ENCODE measurements around the gene CD180.

The CD180 gene

DNA sequence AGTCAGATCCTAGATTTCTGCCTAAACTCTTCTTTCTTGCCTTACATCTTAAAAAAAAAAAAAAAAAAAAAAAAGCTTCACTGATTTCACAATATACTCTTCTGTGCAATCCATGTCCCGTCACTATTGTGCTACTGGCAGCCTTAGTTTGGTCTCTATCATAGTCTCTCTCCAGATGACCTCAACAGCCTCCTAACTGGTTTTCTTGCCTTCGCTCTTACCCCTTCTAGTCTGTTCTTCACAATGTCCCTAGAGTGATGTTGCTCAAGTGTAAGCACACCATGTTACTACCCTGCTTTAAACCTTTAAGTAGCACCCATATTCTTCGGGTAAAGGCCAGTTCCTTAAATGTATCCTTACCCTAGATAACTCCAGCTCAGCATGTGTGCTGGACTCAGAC lies 25.8 kb downstream of the CD180 start:
- no peak for DNase-seq (ENCODE audit: low read depth)
- no peak overlapping the region for H3K4me3 ChIP-seq (ENCODE audit: low read depth, low read length)
- TF ChIP-seq, protein P1, sequence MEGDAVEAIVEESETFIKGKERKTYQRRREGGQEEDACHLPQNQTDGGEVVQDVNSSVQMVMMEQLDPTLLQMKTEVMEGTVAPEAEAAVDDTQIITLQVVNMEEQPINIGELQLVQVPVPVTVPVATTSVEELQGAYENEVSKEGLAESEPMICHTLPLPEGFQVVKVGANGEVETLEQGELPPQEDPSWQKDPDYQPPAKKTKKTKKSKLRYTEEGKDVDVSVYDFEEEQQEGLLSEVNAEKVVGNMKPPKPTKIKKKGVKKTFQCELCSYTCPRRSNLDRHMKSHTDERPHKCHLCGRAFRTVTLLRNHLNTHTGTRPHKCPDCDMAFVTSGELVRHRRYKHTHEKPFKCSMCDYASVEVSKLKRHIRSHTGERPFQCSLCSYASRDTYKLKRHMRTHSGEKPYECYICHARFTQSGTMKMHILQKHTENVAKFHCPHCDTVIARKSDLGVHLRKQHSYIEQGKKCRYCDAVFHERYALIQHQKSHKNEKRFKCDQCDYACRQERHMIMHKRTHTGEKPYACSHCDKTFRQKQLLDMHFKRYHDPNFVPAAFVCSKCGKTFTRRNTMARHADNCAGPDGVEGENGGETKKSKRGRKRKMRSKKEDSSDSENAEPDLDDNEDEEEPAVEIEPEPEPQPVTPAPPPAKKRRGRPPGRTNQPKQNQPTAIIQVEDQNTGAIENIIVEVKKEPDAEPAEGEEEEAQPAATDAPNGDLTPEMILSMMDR (IDR thresholded peaks at IDR 0.05; ENCODE audit: control insufficient read depth, extremely low read depth, insufficient read depth) = no peak

DNA sequence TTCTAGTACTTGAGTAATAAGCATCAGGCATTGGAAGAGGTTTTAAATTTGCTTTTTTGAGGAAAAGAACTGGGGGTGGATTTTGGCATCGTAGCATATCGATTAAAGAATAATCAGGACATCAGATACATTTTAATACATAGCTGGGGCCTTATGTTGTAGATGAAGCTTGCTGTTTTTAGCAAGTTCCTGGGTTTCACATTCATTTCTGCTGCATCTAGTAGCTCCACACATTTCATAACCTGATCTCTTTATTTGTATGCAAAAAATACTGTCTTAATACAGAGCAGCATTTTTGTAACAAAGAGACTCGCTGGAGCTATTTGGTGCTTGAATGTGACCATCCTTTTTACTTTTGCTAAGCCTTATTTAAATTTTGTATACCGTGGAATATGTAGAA lies 28.5 kb downstream of the CD180 start:
- no peak for DNase-seq (ENCODE audit: low read depth)
- no peak overlapping the region for H3K4me3 ChIP-seq (ENCODE audit: low read depth, low read length)
- TF ChIP-seq, protein P1 (IDR thresholded peaks at IDR 0.05; ENCODE audit: control insufficient read depth, extremely low read depth, insufficient read depth) = no peak

DNA sequence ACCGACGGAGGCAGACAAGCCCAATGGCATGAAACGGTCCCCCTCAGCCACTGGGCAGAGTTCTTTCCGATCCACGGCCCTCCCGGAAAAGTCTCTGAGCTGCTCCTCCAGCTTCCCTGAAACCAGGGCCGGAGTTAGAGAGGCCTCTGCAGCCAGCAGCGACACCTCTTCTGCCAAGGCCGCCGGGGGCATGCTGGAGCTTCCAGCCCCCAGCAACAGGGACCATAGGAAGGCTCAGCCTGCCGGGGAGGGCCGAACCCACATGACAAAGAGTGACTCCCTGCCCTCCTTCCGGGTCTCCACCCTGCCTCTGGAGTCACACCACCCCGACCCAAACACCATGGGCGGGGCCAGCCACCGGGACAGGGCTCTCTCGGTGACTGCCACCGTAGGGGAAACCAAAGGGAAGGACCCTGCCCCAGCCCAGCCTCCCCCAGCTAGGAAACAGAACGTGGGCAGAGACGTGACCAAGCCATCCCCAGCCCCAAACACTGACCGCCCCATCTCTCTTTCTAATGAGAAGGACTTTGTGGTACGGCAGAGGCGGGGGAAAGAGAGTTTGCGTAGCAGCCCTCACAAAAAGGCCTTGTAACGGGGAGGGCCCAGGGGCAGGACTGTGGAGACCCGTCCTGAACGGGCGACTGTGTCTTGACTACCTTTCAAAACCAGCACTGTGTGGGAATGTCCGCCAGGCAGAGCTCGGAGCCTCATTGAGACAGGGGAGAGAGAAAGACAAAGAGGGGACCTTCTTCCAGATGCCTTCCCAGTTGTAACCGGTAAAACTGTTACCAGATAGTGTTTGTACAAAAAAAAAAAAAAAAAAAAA lies 29.9 kb downstream of the CD180 start:
- TF ChIP-seq, protein P1 (IDR thresholded peaks at IDR 0.05; ENCODE audit: control insufficient read depth, extremely low read depth, insufficient read depth) = no peak
- no peak overlapping the region for H3K4me3 ChIP-seq (ENCODE audit: low read depth, low read length)
- DNase-seq (ENCODE audit: low read depth) = no peak

DNA sequence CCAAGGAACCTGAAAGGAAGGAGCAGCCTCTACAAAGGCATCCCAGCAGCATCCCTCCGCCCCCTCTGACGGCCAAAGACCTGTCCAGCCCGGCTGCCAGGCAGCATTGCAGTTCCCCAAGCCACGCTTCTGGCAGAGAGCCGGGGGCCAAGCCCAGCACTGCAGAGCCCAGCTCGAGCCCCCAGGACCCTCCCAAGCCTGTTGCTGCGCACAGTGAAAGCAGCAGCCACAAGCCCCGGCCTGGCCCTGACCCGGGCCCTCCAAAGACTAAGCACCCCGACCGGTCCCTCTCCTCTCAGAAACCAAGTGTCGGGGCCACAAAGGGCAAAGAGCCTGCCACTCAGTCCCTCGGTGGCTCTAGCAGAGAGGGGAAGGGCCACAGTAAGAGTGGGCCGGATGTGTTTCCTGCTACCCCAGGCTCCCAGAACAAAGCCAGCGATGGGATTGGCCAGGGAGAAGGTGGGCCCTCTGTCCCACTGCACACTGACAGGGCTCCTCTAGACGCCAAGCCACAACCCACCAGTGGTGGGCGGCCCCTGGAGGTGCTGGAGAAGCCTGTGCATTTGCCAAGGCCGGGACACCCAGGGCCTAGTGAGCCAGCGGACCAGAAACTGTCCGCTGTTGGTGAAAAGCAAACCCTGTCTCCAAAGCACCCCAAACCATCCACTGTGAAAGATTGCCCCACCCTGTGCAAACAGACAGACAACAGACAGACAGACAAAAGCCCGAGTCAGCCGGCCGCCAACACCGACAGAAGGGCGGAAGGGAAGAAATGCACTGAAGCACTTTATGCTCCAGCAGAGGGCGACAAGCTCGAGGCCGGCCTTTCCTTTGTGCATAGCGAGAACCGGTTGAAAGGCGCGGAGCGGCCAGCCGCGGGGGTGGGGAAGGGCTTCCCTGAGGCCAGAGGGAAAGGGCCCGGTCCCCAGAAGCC lies 30.8 kb downstream of the CD180 start:
- TF ChIP-seq, protein P1 (IDR thresholded peaks at IDR 0.05; ENCODE audit: control insufficient read depth, extremely low read depth, insufficient read depth) = no peak
- H3K4me3 ChIP-seq (ENCODE audit: low read depth, low read length) = no peak overlapping the region
- DNase-seq (ENCODE audit: low read depth) = no peak

DNA sequence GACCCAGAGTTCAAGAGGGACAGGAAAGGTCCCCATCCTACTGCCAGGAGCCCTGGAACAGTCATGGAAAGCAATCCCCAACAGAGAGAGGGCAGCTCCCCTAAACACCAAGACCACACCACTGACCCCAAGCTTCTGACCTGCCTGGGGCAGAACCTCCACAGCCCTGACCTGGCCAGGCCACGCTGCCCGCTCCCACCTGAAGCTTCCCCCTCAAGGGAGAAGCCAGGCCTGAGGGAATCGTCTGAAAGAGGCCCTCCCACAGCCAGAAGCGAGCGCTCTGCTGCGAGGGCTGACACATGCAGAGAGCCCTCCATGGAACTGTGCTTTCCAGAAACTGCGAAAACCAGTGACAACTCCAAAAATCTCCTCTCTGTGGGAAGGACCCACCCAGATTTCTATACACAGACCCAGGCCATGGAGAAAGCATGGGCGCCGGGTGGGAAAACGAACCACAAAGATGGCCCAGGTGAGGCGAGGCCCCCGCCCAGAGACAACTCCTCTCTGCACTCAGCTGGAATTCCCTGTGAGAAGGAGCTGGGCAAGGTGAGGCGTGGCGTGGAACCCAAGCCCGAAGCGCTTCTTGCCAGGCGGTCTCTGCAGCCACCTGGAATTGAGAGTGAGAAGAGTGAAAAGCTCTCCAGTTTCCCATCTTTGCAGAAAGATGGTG lies 31.6 kb downstream of the CD180 start:
- TF ChIP-seq, protein P1 (IDR thresholded peaks at IDR 0.05; ENCODE audit: control insufficient read depth, extremely low read depth, insufficient read depth) = no peak
- no peak for DNase-seq (ENCODE audit: low read depth)
- H3K4me3 ChIP-seq (ENCODE audit: low read depth, low read length) = no peak overlapping the region

DNA sequence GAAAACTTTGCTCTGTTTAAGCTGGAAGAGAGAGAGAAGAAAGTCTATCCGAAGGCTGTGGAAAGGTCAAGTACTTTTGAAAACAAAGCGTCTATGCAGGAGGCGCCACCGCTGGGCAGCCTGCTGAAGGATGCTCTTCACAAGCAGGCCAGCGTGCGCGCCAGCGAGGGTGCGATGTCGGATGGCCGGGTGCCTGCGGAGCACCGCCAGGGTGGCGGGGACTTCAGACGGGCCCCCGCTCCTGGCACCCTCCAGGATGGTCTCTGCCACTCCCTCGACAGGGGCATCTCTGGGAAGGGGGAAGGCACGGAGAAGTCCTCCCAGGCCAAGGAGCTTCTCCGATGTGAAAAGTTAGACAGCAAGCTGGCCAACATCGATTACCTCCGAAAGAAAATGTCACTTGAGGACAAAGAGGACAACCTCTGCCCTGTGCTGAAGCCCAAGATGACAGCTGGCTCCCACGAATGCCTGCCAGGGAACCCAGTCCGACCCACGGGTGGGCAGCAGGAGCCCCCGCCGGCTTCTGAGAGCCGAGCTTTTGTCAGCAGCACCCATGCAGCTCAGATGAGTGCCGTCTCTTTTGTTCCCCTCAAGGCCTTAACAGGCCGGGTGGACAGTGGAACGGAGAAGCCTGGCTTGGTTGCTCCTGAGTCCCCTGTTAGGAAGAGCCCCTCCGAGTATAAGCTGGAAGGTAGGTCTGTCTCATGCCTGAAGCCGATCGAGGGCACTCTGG lies 32.6 kb downstream of the CD180 start:
- DNase-seq (ENCODE audit: low read depth) = no peak
- H3K4me3 ChIP-seq (ENCODE audit: low read depth, low read length) = no peak overlapping the region
- TF ChIP-seq, protein P1 (IDR thresholded peaks at IDR 0.05; ENCODE audit: control insufficient read depth, extremely low read depth, insufficient read depth) = no peak
